Stimulated activated naive CD8-positive, alpha-beta T cell treated with anti-CD3 and anti-CD28 coated beads, Interleukin-15, Interleukin-2, amounts not matched to agents 100 ng/mL and 50 ng/mL, for 24 hours (primary cell): ENCODE results near the gene UST.

Source experiments
- H3K27ac Mint-ChIP-seq: one replicate; pipeline ENCODE4 v1.8.0; 2021; ENCODE audit warnings: mild to moderate bottlenecking, mixed read lengths
- H3K27me3 Mint-ChIP-seq: one replicate; pipeline ENCODE4 v1.8.0; 2021; ENCODE audit warnings: mixed read lengths
- H3K36me3 Mint-ChIP-seq: one replicate; pipeline ENCODE4 v1.8.0; 2021; ENCODE audit warnings: low read depth, mixed read lengths
- H3K4me1 Mint-ChIP-seq: one replicate; pipeline ENCODE4 v1.8.0; 2021; ENCODE audit warnings: low read depth, mixed read lengths
- H3K4me3 Mint-ChIP-seq: one replicate; pipeline ENCODE4 v1.8.0; 2021; ENCODE audit warnings: mild to moderate bottlenecking, mixed read lengths
- H3K9me3 Mint-ChIP-seq: one replicate; pipeline ENCODE4 v1.8.0; 2021; ENCODE audit warnings: mixed read lengths

The UST gene

DNA sequence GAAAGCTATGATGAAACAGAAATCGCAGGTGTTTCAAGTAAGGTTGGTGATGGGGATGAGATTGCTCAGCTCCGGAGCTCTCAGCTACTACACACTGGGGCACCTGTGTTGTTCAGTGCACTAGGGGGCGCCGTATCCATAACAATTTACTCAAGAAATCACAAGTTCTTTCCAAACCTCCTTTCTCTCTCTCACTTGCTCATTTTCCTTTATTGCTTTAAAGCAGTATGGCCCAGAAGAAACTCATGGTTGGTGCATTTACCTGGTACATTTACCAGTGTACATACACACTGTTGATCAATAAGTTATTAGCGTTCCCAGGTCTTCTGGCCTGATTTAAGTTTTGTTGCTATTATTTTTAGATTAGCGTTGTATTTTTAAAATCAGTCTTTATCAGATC, 335.5 kb downstream of the UST start:
- Mint-ChIP-seq H3K27me3 (no peaks in the 10 kb centered on the region), H3K9me3 (no peaks in the 10 kb centered on the region), H3K4me3 (no peak overlapping the region), H3K27ac (no peak overlapping the region), H3K36me3 (no peaks in the 10 kb centered on the region), H3K4me1 (peaks cover 56% of the 10 kb centered on the region)

DNA sequence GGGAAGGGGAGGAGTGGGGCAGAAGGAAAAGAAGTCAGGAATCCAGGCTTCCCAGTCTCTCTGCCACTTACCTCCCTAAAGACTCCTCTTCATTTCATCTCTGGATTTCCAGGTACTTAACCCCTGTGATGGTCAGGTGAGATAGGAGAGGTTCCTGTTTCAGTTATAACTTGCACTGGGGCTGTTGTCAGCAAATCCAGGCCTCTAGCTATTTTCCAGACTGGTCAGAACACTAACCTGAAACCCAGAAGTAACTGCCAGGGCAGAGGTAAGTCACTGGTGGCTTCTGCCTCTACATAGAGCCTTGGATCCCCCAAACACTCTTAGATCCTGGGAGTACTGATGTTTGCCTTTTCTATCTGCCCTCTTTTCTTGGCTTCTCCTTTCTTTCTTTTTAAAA, 337.2 kb downstream of the UST start:
- Mint-ChIP-seq H3K4me1 (peaks cover 47% of the 10 kb centered on the region), H3K27ac (peak overlapping the region; percentile 70), H3K9me3 (no peaks in the 10 kb centered on the region), H3K4me3 (no peak overlapping the region), H3K27me3 (no peaks in the 10 kb centered on the region), H3K36me3 (no peaks in the 10 kb centered on the region)

DNA sequence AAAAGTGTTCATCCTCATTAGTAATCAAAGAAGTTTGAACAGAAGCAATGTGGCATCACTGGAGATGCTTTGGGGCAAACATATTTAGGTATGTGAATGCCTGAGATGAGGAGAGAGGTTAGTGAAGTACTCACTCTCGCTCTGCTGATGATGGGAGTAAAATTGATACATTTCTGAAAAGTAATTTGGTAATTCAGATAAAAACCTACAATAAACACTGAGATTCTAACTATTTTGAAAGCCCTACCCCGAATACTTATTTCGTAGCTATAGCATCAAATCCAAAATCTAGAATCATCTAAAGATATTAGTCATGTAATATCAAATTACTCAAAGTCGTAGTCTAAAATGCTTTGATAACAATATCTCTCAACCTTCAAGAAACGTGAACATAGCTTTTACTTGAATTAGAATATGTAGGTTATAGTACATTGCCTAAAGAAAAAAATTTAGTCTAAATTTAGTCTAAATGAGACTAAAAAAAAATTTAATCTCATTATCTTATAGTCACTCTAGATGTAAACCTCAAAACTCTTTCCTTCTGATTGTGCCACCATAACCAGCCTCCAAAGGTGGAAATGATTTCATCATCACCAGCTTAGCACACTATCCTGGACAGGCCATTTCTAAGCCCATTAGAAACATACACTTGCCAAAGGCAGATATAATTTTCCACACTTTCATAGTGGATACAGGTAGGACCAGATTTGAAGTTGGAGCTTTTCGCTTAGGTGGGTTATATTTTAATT, 338.2 kb downstream of the UST start:
- peak overlapping the region; percentile 70 for H3K27ac Mint-ChIP-seq
- H3K9me3 Mint-ChIP-seq = no peaks in the 10 kb centered on the region
- no peaks in the 10 kb centered on the region for H3K27me3 Mint-ChIP-seq
- H3K36me3 Mint-ChIP-seq = no peaks in the 10 kb centered on the region
- H3K4me3 Mint-ChIP-seq = no peak overlapping the region
- H3K4me1 Mint-ChIP-seq = peaks cover 47% of the 10 kb centered on the region

DNA sequence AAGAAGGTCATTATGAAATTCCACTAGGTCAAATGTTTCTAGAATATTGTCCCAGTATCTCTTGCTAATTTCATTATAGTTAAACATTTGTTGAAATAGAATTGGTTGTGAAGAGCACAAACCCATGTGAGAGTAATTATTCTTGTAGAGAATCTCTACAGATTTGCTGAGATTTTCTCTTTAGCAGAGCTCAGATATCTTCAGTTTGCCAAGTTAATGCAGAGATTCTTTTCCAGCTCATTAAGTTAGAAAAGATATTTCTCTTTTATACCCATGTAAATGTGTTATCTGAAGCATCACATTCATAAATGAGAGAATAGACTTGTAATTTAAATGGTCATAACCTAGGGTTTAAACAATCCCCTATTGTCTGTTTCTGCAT, 338.7 kb downstream of the UST start:
- Mint-ChIP-seq H3K27me3 (no peaks in the 10 kb centered on the region), H3K36me3 (no peaks in the 10 kb centered on the region), H3K9me3 (no peaks in the 10 kb centered on the region), H3K27ac (no peak overlapping the region), H3K4me1 (peaks cover 47% of the 10 kb centered on the region), H3K4me3 (no peak overlapping the region)

DNA sequence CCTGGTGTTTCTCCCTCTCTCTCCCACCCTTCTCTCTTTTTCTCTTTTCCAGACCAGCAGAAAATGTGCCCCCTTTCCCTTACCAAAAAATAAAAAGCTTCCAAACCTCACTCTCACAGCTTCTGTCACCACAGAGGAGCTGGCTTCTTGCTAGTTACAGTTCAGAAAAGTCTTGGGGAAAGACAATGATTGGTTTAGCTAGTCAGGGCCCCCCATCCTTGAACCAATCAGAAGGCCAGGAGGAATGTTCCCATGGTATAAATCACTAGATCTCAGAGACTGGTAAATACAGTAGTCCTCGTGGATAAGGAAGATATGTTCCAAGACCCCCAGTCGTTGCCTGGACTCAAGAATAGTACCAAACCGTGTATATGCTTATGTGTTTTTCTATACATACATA, 339.5 kb downstream of the UST start:
- Mint-ChIP-seq H3K9me3 (no peaks in the 10 kb centered on the region), H3K27me3 (no peaks in the 10 kb centered on the region), H3K27ac (no peak overlapping the region), H3K36me3 (no peaks in the 10 kb centered on the region), H3K4me3 (no peak overlapping the region), H3K4me1 (peaks cover 42% of the 10 kb centered on the region)

DNA sequence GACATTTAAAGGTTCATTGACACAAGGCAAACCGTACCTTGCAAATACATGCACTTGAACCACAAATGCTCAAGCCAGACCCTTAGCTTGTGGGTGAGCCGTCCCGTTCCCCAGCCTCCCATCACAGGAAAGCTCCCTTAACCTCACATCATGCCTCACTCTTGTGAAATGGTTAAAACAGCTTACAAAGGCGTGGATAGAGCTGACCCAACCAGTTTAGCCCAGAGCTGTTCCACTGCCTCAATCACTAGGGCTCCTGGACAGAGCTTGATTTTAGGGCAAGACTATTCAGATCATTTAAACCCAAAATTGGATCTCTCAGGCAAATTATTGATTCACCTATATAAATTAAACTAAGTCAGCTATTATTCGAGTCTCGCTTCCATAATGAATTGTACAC, 341.1 kb downstream of the UST start:
- Mint-ChIP-seq H3K36me3 (no peaks in the 10 kb centered on the region), H3K4me3 (no peak overlapping the region), H3K27me3 (no peaks in the 10 kb centered on the region), H3K4me1 (peaks cover 30% of the 10 kb centered on the region), H3K27ac (no peak overlapping the region), H3K9me3 (no peaks in the 10 kb centered on the region)

DNA sequence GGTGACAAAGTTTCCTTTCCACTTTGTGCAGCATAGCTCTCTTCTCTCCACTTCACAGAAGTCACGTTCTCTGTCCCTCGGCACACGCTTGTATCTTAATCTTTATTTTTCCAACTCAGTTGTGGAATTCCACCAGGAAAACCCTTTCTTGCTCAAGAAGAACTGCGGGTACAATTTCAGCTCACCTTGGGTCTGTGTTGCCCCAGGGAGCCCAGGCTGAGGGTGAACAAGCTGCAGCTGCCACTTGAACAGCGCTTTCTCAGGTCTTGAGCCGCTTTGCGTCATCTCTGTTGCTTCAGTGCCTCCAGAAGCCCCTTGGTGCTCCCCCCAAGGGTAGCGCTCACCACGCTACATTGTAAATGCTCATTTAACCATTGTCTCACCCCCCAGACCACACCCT, 341.5 kb downstream of the UST start:
- H3K4me3 Mint-ChIP-seq = no peak overlapping the region
- H3K36me3 Mint-ChIP-seq = no peaks in the 10 kb centered on the region
- no peak overlapping the region for H3K27ac Mint-ChIP-seq
- H3K4me1 Mint-ChIP-seq = peaks cover 29% of the 10 kb centered on the region
- no peaks in the 10 kb centered on the region for H3K27me3 Mint-ChIP-seq
- H3K9me3 Mint-ChIP-seq = no peaks in the 10 kb centered on the region

DNA sequence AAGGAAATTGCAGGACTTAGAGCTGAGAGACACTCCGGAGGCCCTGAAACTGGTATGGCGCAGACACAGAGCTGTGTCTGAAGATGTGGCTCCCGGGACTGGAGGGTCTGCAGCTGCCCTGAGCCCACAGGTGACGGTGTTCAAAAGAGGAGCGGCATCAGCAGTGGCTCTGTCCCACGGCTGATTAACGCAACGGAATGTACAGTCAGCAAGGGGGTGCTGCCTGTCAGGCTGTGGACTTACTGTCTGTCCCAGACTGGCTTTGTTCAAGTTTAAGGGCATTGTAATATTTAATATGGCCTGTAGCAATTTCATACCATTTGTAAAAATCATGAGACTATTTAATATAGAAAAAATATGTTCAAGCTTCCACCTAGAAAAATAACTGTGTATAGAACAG, 342.7 kb downstream of the UST start:
- Mint-ChIP-seq H3K27ac (no peak overlapping the region), H3K4me1 (peaks cover 29% of the 10 kb centered on the region), H3K27me3 (no peaks in the 10 kb centered on the region), H3K9me3 (no peaks in the 10 kb centered on the region), H3K36me3 (no peaks in the 10 kb centered on the region), H3K4me3 (no peak overlapping the region)

DNA sequence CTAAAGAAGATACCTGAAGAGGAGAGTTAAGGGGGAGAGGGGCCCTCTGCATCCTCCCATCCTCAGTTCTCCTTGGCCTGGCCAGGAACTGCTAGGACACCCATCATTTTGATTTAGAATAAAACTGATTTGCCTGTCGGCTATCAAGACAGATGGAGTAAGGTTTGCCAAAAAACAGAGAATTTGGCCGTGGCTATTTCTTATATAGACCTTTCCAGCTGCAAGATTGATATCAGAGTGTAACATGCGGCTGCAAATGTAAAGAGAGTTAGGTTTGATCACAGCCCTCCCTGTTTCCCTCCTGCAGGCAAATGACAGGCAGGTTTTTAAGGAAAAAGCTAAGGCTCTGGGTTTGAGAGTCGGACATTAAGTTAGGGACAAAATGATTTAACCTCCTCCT, 344.1 kb downstream of the UST start:
- no peak overlapping the region for H3K27ac Mint-ChIP-seq
- H3K4me1 Mint-ChIP-seq = peaks cover 32% of the 10 kb centered on the region
- H3K27me3 Mint-ChIP-seq = no peaks in the 10 kb centered on the region
- no peaks in the 10 kb centered on the region for H3K36me3 Mint-ChIP-seq
- no peaks in the 10 kb centered on the region for H3K9me3 Mint-ChIP-seq
- H3K4me3 Mint-ChIP-seq = no peak overlapping the region

DNA sequence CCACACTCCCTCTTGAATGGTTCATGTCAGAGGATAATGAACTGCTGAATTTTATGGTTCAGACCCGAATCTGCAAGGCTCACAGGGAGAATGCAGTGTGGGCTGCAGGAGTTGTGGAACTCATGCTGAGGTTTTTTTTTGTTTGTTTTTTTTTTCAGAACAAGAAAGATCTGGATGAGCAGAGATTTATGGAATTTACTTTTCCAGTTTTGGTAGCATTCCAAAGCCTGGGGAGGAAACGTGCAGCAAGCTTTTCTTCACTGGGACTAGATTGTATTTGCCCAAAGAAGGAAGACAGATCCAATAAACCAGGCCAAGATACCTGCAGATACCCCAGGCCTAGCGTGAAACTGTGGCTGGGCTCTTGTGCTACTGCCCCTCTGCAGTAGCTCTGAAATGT, 346.8 kb downstream of the UST start:
- H3K4me3 Mint-ChIP-seq = no peak overlapping the region

DNA sequence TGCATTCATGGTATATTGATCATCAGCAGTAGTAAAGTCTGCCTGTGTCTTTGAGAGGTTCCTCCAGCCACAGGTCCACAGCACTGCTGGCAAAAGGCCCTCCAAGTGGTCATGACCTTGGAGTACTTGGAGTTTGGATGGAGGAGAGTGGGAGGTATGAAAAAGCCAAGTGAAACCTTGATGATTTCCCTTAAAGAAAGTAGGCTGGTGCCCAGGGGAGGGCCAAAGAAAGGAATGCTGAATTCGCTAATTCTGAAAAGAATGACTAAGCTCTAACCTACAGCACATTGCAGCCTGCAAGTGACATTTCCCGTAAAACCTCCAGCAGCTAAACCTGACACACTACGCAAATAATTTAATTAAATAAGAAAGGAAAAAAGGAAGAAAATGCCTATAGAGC, 347.3 kb downstream of the UST start:
- Mint-ChIP-seq H3K27ac (peak overlapping the region; percentile 56), H3K36me3 (peaks cover 12% of the 10 kb centered on the region), H3K27me3 (no peaks in the 10 kb centered on the region), H3K9me3 (peaks cover 16% of the 10 kb centered on the region), H3K4me3 (peak overlapping the region; percentile 40), H3K4me1 (peaks cover 44% of the 10 kb centered on the region)

More for the DNA sequence above, 346.8 kb downstream of the UST start:
- Mint-ChIP-seq H3K9me3 (peaks cover 11% of the 10 kb centered on the region), H3K27me3 (no peaks in the 10 kb centered on the region), H3K4me1 (peaks cover 44% of the 10 kb centered on the region), H3K27ac (peak overlapping the region; percentile 27), H3K36me3 (peaks cover 8% of the 10 kb centered on the region)

DNA sequence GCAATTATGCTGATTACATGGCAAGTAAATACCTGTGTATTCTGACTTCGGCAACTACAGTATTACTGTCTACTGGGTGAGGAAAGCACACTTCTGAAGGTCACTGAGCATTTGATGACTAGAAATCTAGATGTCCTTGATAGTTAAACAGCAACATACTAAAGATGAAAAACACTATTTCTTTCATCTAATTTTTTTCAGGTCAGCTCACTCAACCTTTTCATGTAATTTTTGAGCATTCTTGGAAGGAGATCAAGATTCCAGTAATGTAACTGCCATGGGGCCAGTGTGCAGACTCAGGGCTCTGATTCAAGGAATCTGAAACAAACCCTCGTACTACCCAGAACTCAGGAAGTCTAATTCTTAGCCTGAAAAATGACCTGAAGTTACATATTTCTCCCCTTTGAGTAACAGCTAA, 348.1 kb downstream of the UST start:
- peaks cover 12% of the 10 kb centered on the region for H3K36me3 Mint-ChIP-seq
- H3K4me1 Mint-ChIP-seq = peaks cover 44% of the 10 kb centered on the region
- no peaks in the 10 kb centered on the region for H3K27me3 Mint-ChIP-seq
- peaks cover 16% of the 10 kb centered on the region for H3K9me3 Mint-ChIP-seq
- H3K4me3 Mint-ChIP-seq = peak overlapping the region; percentile 40
- peak overlapping the region; percentile 56 for H3K27ac Mint-ChIP-seq

DNA sequence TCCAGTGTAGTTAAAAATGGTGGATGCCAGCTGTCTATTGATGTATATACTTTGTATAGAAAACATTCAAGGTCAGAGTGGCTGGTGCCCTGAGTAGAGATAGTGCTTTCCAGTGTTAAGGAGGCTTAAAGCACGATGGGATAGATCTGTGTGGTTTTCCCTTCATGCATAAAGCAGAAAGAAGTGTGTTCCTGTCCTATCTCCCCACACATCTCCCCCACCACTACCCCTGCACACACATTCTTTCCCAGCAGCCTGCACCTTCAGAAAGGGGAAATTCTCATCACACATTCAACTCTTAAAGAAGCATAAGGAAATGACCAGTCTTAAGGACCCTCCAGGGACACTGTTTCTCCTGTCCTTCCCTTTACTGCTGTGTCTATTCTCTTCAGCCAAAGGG, 349.0 kb downstream of the UST start:
- peaks cover 44% of the 10 kb centered on the region for H3K4me1 Mint-ChIP-seq
- no peak overlapping the region for H3K4me3 Mint-ChIP-seq
- peak overlapping the region; percentile 74 for H3K27ac Mint-ChIP-seq
- H3K27me3 Mint-ChIP-seq = no peaks in the 10 kb centered on the region
- peaks cover 16% of the 10 kb centered on the region for H3K9me3 Mint-ChIP-seq
- peaks cover 12% of the 10 kb centered on the region for H3K36me3 Mint-ChIP-seq

DNA sequence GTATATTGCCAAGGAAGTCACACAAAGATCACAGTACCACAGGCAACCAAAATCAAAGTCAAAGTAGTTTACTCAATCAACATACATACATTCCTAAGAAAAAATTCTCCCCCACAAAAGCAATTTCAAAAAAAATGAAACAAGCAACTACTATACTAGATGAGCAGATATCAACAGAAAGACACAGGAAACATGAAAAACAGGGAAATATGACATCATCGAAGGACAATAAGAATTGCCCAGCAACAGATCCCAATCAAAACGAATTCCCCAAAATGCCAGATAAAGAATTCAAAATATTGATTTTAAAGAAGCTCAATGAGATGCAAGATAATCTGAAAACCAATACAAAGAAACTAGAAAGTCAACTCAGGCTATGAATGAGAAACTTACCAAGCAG, 351.0 kb downstream of the UST start:
- Mint-ChIP-seq H3K4me3 (no peak overlapping the region), H3K36me3 (peaks cover 12% of the 10 kb centered on the region), H3K4me1 (peaks cover 44% of the 10 kb centered on the region), H3K27me3 (no peaks in the 10 kb centered on the region), H3K9me3 (peaks cover 16% of the 10 kb centered on the region), H3K27ac (no peak overlapping the region)

DNA sequence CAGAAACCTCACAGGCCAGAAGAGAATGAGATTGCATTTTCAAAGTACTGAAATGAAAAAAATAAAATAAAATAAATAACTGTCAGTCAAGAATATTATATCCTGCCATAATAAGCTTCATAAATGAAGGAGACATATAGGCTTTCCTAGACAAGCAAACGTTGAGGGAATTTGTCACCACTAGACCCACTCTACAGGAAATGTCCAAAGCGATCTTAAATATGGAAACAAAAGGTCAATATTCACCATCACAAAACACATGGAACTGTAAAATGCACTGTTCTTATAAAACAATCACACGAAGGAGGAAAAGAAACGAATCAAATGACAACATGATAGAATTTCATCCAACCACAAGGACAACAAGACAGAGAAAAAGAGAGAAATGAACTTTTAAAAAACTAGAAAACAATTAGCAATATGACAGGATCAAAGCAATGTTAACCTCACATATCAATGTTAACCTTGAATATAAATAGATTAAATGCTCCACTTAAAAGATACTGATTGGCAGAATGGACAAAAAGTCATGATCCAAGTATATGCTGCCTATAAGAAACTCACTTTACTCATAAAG, 352.0 kb downstream of the UST start:
- Mint-ChIP-seq H3K4me1 (peaks cover 37% of the 10 kb centered on the region), H3K27ac (no peak overlapping the region), H3K9me3 (peaks cover 16% of the 10 kb centered on the region), H3K36me3 (peaks cover 12% of the 10 kb centered on the region), H3K4me3 (no peak overlapping the region), H3K27me3 (no peaks in the 10 kb centered on the region)

DNA sequence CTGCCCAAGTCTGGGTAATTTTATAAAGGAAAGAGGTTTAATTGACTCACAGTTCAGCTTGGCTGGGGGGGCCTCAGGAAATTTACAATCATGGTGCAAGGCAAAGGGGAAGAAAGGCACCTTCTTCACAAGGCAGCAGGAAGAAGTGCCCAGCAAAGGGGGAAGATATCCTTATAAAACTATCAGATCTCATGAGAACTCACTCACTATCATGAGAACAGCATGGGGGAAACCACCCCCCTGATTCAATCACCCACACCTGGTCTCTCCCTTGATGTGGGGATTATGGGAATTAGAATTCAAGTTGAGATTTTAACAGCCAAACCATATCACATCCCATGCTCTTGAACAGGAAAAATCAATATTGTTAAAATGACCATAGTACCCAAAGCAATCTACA, 355.5 kb downstream of the UST start:
- no peaks in the 10 kb centered on the region for H3K27me3 Mint-ChIP-seq
- no peak overlapping the region for H3K27ac Mint-ChIP-seq
- peaks cover 16% of the 10 kb centered on the region for H3K9me3 Mint-ChIP-seq
- peaks cover 7% of the 10 kb centered on the region for H3K4me1 Mint-ChIP-seq
- no peak overlapping the region for H3K4me3 Mint-ChIP-seq
- peaks cover 12% of the 10 kb centered on the region for H3K36me3 Mint-ChIP-seq
